GM12892 (cell line): ENCODE results near the gene TRIM63.

ENCODE experiments used
- POLR2A ChIP-seq: IDR thresholded peaks from 2 replicates; pipeline ENCODE4 v1.6.1; 2011; ENCODE audit warnings: low read depth, low read length, control low read depth
- POLR2AphosphoS5 ChIP-seq: IDR thresholded peaks from 2 replicates; pipeline ENCODE4 v1.6.1; 2011; ENCODE audit warnings: low read depth, low read length, control low read depth
- TAF1 ChIP-seq: IDR thresholded peaks from 2 replicates; pipeline ENCODE4 v1.6.1; 2011; ENCODE audit warnings: low read depth, mild to moderate bottlenecking, control low read depth, low read length, borderline replicate concordance

DNA sequence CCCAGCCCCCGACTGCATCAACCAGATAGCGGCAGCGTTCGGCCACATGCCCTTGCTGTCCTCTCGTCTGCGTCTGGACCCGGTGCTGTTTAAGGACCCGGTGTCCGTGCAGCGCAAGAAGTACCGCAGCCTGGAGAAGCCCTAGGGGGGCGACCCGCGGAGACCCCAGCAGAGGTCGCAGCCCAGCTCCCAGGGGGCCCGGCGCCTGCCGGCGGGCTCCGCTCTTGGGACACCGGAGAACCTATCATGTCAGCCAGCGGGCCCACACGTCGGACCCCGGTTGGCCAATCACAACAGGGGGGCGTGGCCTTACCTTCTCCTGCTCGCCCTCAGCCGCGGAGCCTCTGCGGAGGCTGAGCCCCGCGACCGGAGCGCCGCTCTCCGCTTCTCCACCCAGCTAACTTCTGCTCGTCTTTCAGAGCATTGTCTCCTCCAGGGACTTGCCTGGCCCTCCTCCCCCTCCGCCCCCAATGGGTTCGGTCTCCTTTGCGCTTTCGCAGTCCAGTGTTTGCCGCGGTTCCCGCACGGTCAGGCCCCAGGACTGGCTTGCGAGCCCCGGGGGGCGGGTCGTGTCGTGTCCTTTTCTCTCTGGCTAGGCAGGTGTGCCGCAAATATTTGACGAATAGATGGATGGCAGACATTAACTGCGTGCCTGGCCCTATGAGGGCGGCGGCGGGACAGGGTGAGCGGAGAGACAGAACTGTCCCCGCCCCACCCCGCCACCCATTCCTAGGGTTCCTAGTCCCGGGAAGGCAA is 32.0 kb downstream of the TRIM63 start:
- TF ChIP-seq POLR2A, result no peak
- no peak for TF ChIP-seq TAF1
- no peak for TF ChIP-seq POLR2AphosphoS5
